ENCODE measurements around the gene FAM53B.
A peak's percentile ranks its signal among the peaks of the same experiment; 100 is the strongest.

The FAM53B gene

GRCh38 chr10:124740369-124741280 is 3.6 kb downstream of the FAM53B start:
- no peak overlapping the region for H3K9ac ChIP-seq (ENCODE audit: low read length)
- H3K27ac ChIP-seq (ENCODE audit: low read length), result no peak overlapping the region
- H3K4me3 ChIP-seq (ENCODE audit: low read length), result peak overlapping the region; percentile 36
- H3K4me1 ChIP-seq (ENCODE audit: control insufficient read depth, low read depth, low read length), result peaks cover 65% of the 10 kb centered on the region
- H3K27me3 ChIP-seq (ENCODE audit: control insufficient read depth, insufficient read depth, low read length), result peaks cover 60% of the 10 kb centered on the region
- no peaks in the 10 kb centered on the region for H3K9me3 ChIP-seq (ENCODE audit: control insufficient read depth, low read depth, low read length)
- no peaks in the 10 kb centered on the region for H3K36me3 ChIP-seq (ENCODE audit: control insufficient read depth, low read depth, low read length)

- peaks cover 56% of the 10 kb centered on the region for H3K27me3 ChIP-seq (ENCODE audit: control insufficient read depth, insufficient read depth, low read length)
- H3K4me1 ChIP-seq (ENCODE audit: control insufficient read depth, low read depth, low read length), result peaks cover 61% of the 10 kb centered on the region
- H3K4me3 ChIP-seq (ENCODE audit: low read length), result peak overlapping the region; percentile 36
- H3K36me3 ChIP-seq (ENCODE audit: control insufficient read depth, low read depth, low read length), result no peaks in the 10 kb centered on the region
- H3K27ac ChIP-seq (ENCODE audit: low read length), result no peak overlapping the region
- H3K9me3 ChIP-seq (ENCODE audit: control insufficient read depth, low read depth, low read length), result no peaks in the 10 kb centered on the region
- H3K9ac ChIP-seq (ENCODE audit: low read length), result no peak overlapping the region
These were observed 4.2 kb downstream of the FAM53B start for GRCh38 chr10:124739986-124740368.

DNA sequence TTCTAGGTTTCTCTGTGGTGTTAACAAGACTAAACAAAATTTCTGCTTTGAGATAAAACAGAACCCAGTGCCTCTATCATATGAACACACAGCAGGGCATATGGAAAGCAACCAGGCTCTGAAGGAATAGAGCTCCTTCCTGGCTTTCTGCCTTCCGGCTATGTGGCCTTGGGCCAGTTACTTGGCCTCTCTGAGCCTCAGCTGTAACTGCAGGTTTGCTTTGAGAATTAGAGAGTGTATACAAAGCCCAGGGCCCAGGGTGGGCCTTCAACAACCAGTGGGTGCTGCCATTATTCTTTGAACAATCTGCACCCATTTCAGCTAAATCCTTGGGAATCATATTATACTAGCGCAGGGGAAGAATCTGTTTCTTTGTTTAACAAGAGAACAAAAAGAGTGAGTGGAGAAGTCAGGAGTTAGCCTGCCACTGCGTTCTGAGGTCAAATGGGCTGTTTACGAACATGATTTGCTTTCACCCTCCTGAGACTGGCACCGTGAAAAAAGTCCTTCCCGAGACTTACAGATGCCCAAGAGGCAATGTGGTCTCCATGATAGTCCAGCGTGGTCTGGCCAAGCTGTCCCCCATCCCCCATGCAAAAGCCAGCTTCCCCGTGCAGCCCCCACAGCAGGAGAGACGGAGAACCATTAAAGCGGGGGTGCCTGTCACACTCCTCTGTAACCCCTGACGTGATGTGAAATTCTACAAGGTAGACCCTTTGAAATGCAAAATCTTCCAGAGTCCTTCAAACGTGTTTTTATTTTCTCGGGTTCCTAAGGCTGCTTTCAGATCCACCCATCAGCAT is 4.9 kb downstream of the FAM53B start:
- Histone ChIP-seq H3K4me3 (ENCODE audit: low read length) (peak overlapping the region; percentile 36), H3K4me1 (ENCODE audit: control insufficient read depth, low read depth, low read length) (peaks cover 57% of the 10 kb centered on the region), H3K27me3 (ENCODE audit: control insufficient read depth, insufficient read depth, low read length) (peaks cover 54% of the 10 kb centered on the region), H3K9ac (ENCODE audit: low read length) (no peak overlapping the region), H3K9me3 (ENCODE audit: control insufficient read depth, low read depth, low read length) (no peaks in the 10 kb centered on the region), H3K27ac (ENCODE audit: low read length) (no peak overlapping the region), H3K36me3 (ENCODE audit: control insufficient read depth, low read depth, low read length) (no peaks in the 10 kb centered on the region)

- H3K27me3 ChIP-seq (ENCODE audit: control insufficient read depth, insufficient read depth, low read length), result peaks cover 52% of the 10 kb centered on the region
- no peak overlapping the region for H3K27ac ChIP-seq (ENCODE audit: low read length)
- H3K4me3 ChIP-seq (ENCODE audit: low read length), result no peak overlapping the region
- H3K9me3 ChIP-seq (ENCODE audit: control insufficient read depth, low read depth, low read length), result no peaks in the 10 kb centered on the region
- H3K9ac ChIP-seq (ENCODE audit: low read length), result no peak overlapping the region
- peaks cover 57% of the 10 kb centered on the region for H3K4me1 ChIP-seq (ENCODE audit: control insufficient read depth, low read depth, low read length)
- H3K36me3 ChIP-seq (ENCODE audit: control insufficient read depth, low read depth, low read length), result no peaks in the 10 kb centered on the region
These were observed 5.7 kb downstream of the FAM53B start for GRCh38 chr10:124738441-124738840.

GRCh38 chr10:124737708-124738107 is 6.5 kb downstream of the FAM53B start:
- Histone ChIP-seq H3K4me1 (ENCODE audit: control insufficient read depth, low read depth, low read length) (peaks cover 57% of the 10 kb centered on the region), H3K27me3 (ENCODE audit: control insufficient read depth, insufficient read depth, low read length) (peaks cover 44% of the 10 kb centered on the region), H3K36me3 (ENCODE audit: control insufficient read depth, low read depth, low read length) (no peaks in the 10 kb centered on the region), H3K9ac (ENCODE audit: low read length) (no peak overlapping the region), H3K9me3 (ENCODE audit: control insufficient read depth, low read depth, low read length) (no peaks in the 10 kb centered on the region), H3K27ac (ENCODE audit: low read length) (no peak overlapping the region), H3K4me3 (ENCODE audit: low read length) (no peak overlapping the region)

DNA sequence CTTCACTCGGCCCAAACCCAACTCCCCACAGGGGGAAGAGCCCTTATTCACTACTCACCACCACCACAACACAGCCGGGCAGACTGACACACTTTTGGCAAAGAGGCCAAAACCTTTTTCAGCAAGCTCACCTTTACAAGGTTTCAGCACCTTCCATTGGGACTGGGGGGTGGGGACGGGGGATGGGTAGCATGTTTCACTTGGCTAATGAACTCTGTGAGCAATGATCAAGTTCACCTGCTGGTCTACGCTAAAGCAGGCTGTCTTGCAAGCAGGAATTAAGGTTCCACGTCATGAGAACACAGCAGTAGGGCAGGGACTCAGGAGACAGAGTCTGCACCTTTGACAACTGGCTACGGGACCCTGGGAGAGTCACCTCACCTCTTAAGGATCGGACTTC is 7.0 kb downstream of the FAM53B start:
- H3K4me3 ChIP-seq (ENCODE audit: low read length), result no peak overlapping the region
- no peak overlapping the region for H3K9ac ChIP-seq (ENCODE audit: low read length)
- no peak overlapping the region for H3K27ac ChIP-seq (ENCODE audit: low read length)
- no peaks in the 10 kb centered on the region for H3K9me3 ChIP-seq (ENCODE audit: control insufficient read depth, low read depth, low read length)
- peaks cover 39% of the 10 kb centered on the region for H3K27me3 ChIP-seq (ENCODE audit: control insufficient read depth, insufficient read depth, low read length)
- no peaks in the 10 kb centered on the region for H3K36me3 ChIP-seq (ENCODE audit: control insufficient read depth, low read depth, low read length)
- H3K4me1 ChIP-seq (ENCODE audit: control insufficient read depth, low read depth, low read length), result peaks cover 55% of the 10 kb centered on the region

GRCh38 chr10:124736491-124737136 is 7.6 kb downstream of the FAM53B start:
- no peak overlapping the region for H3K4me3 ChIP-seq (ENCODE audit: low read length)
- peaks cover 49% of the 10 kb centered on the region for H3K4me1 ChIP-seq (ENCODE audit: control insufficient read depth, low read depth, low read length)
- H3K27me3 ChIP-seq (ENCODE audit: control insufficient read depth, insufficient read depth, low read length), result peaks cover 33% of the 10 kb centered on the region
- H3K9ac ChIP-seq (ENCODE audit: low read length), result no peak overlapping the region
- H3K36me3 ChIP-seq (ENCODE audit: control insufficient read depth, low read depth, low read length), result no peaks in the 10 kb centered on the region
- no peak overlapping the region for H3K27ac ChIP-seq (ENCODE audit: low read length)
- no peaks in the 10 kb centered on the region for H3K9me3 ChIP-seq (ENCODE audit: control insufficient read depth, low read depth, low read length)

GRCh38 chr10:124735491-124736286 is 8.5 kb downstream of the FAM53B start:
- no peak overlapping the region for H3K27ac ChIP-seq (ENCODE audit: low read length)
- peaks cover 25% of the 10 kb centered on the region for H3K27me3 ChIP-seq (ENCODE audit: control insufficient read depth, insufficient read depth, low read length)
- H3K4me3 ChIP-seq (ENCODE audit: low read length), result no peak overlapping the region
- H3K4me1 ChIP-seq (ENCODE audit: control insufficient read depth, low read depth, low read length), result peaks cover 41% of the 10 kb centered on the region
- no peaks in the 10 kb centered on the region for H3K36me3 ChIP-seq (ENCODE audit: control insufficient read depth, low read depth, low read length)
- no peak overlapping the region for H3K9ac ChIP-seq (ENCODE audit: low read length)
- no peaks in the 10 kb centered on the region for H3K9me3 ChIP-seq (ENCODE audit: control insufficient read depth, low read depth, low read length)

GRCh38 chr10:124734311-124735166 is 9.6 kb downstream of the FAM53B start:
- H3K36me3 ChIP-seq (ENCODE audit: control insufficient read depth, low read depth, low read length), result no peaks in the 10 kb centered on the region
- H3K9ac ChIP-seq (ENCODE audit: low read length), result no peak overlapping the region
- peaks cover 29% of the 10 kb centered on the region for H3K4me1 ChIP-seq (ENCODE audit: control insufficient read depth, low read depth, low read length)
- H3K27ac ChIP-seq (ENCODE audit: low read length), result no peak overlapping the region
- H3K27me3 ChIP-seq (ENCODE audit: control insufficient read depth, insufficient read depth, low read length), result peaks cover 14% of the 10 kb centered on the region
- no peak overlapping the region for H3K4me3 ChIP-seq (ENCODE audit: low read length)
- H3K9me3 ChIP-seq (ENCODE audit: control insufficient read depth, low read depth, low read length), result no peaks in the 10 kb centered on the region

DNA sequence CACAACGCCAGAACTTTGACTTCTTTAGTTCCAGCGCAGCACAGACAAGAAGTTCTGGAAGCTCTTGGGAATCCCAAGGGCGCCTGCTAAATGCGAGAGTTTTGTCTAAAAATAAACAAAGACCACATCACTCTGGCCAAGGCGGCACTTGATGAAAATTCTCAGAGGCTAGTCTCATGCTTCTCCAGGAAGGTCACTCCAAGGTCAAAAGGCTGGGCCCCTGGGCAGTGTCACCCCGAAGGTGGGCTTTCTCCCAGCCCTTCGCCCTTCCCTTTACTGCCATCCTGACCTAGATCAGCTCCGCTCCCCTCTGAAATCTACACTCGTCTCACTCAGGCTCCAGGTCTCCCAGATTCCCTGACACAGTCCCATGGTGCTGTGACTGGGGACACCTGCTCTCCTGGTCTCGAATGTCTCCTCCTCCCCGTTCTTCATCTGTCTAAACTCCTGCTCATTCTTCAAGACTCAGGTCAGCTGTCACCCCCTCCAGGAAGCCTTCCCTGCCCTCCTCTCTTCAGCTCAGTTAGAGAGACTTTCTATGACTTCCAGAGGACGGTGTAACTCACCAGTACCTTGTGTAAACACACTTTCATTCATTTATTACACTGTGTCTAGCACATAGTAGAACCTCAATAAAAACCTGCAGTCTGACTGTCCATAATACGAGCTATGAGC is 10.5 kb downstream of the FAM53B start:
- no peak overlapping the region for H3K4me3 ChIP-seq (ENCODE audit: low read length)
- peaks cover 6% of the 10 kb centered on the region for H3K27me3 ChIP-seq (ENCODE audit: control insufficient read depth, insufficient read depth, low read length)
- H3K9ac ChIP-seq (ENCODE audit: low read length), result no peak overlapping the region
- H3K4me1 ChIP-seq (ENCODE audit: control insufficient read depth, low read depth, low read length), result peaks cover 26% of the 10 kb centered on the region
- no peaks in the 10 kb centered on the region for H3K36me3 ChIP-seq (ENCODE audit: control insufficient read depth, low read depth, low read length)
- H3K9me3 ChIP-seq (ENCODE audit: control insufficient read depth, low read depth, low read length), result no peaks in the 10 kb centered on the region
- no peak overlapping the region for H3K27ac ChIP-seq (ENCODE audit: low read length)

All from iPS-18a (cell line).